Nephron progenitor cell (in vitro differentiated cells): ENCODE data around the gene TIGD1.

Experiments used
- DNase-seq: peaks from one replicate; pipeline ENCODE4 v3.0.0; 2021
- H3K27ac Mint-ChIP-seq: 2 replicates; pipeline ENCODE4 v1.8.0; 2021; ENCODE audit warnings: mild to moderate bottlenecking, moderate library complexity, mixed read lengths
- H3K27me3 Mint-ChIP-seq: 2 replicates; pipeline ENCODE4 v1.8.0; 2021; ENCODE audit warnings: mild to moderate bottlenecking, low read depth, mixed read lengths; ENCODE audit not compliant: poor library complexity
- H3K36me3 Mint-ChIP-seq: 2 replicates; pipeline ENCODE4 v1.8.0; 2021; ENCODE audit warnings: low read depth, mixed read lengths
- H3K4me1 Mint-ChIP-seq: 2 replicates; pipeline ENCODE4 v1.8.0; 2021; ENCODE audit warnings: mixed read lengths
- H3K4me3 Mint-ChIP-seq: 2 replicates; pipeline ENCODE4 v1.8.0; 2021; ENCODE audit warnings: mild to moderate bottlenecking, moderate library complexity, mixed read lengths
- H3K9me3 Mint-ChIP-seq: 2 replicates; pipeline ENCODE4 v1.8.0; 2021; ENCODE audit warnings: mild to moderate bottlenecking, moderate library complexity, mixed read lengths
- CTCF ChIP-seq: fragments of 200-600 bp; sonication (generic); IDR thresholded peaks from 2 replicates; pipeline ENCODE4 v1.5.0; 2021; ENCODE audit warnings: antibody characterized with exemption

The TIGD1 gene

GRCh38 chr2:232588680-232589585 lies 38.6 kb upstream of the TIGD1 start:
- Mint-ChIP-seq H3K9me3 (peaks cover 10% of the 10 kb centered on the region), H3K4me3 (no peak overlapping the region), H3K27me3 (peaks cover 9% of the 10 kb centered on the region), H3K4me1 (no peaks in the 10 kb centered on the region), H3K36me3 (peaks cover 26% of the 10 kb centered on the region), H3K27ac (no peak overlapping the region)
- no peak for TF ChIP-seq CTCF
- no peak for DNase-seq

- no peak for DNase-seq
- no peak overlapping the region for H3K4me3 Mint-ChIP-seq
- H3K36me3 Mint-ChIP-seq = peaks cover 36% of the 10 kb centered on the region
- no peak for TF ChIP-seq CTCF
- H3K27ac Mint-ChIP-seq = no peak overlapping the region
- H3K9me3 Mint-ChIP-seq = peaks cover 12% of the 10 kb centered on the region
- peaks cover 3% of the 10 kb centered on the region for H3K27me3 Mint-ChIP-seq
- no peaks in the 10 kb centered on the region for H3K4me1 Mint-ChIP-seq
Observed at GRCh38 chr2:232588031-232588430, 37.7 kb upstream of the TIGD1 start.

GRCh38 chr2:232587512-232587911 lies 37.2 kb upstream of the TIGD1 start:
- H3K4me1 Mint-ChIP-seq = no peaks in the 10 kb centered on the region
- H3K4me3 Mint-ChIP-seq = no peak overlapping the region

GRCh38 chr2:232586943-232587505 lies 36.7 kb upstream of the TIGD1 start:
- Mint-ChIP-seq H3K27ac (no peak overlapping the region), H3K9me3 (peaks cover 12% of the 10 kb centered on the region), H3K4me3 (no peak overlapping the region), H3K4me1 (no peaks in the 10 kb centered on the region), H3K36me3 (peaks cover 46% of the 10 kb centered on the region), H3K27me3 (no peaks in the 10 kb centered on the region)
- DNase-seq = no peak
- TF ChIP-seq CTCF = no peak

More at GRCh38 chr2:232587512-232587911, 37.2 kb upstream of the TIGD1 start:
- Mint-ChIP-seq H3K36me3 (peaks cover 41% of the 10 kb centered on the region), H3K27me3 (no peaks in the 10 kb centered on the region), H3K27ac (no peak overlapping the region), H3K9me3 (peaks cover 12% of the 10 kb centered on the region)
- no peak for TF ChIP-seq CTCF
- DNase-seq = no peak

- no peaks in the 10 kb centered on the region for H3K27me3 Mint-ChIP-seq
- no peaks in the 10 kb centered on the region for H3K4me1 Mint-ChIP-seq
- peaks cover 56% of the 10 kb centered on the region for H3K36me3 Mint-ChIP-seq
- no peak overlapping the region for H3K4me3 Mint-ChIP-seq
- H3K9me3 Mint-ChIP-seq = peaks cover 5% of the 10 kb centered on the region
- TF ChIP-seq CTCF = no peak
- H3K27ac Mint-ChIP-seq = no peak overlapping the region
- no peak for DNase-seq
Observed at GRCh38 chr2:232584238-232584637, 33.9 kb upstream of the TIGD1 start.
